ENCODE measurements around the gene MXD4.

Gene MXD4

DNA sequence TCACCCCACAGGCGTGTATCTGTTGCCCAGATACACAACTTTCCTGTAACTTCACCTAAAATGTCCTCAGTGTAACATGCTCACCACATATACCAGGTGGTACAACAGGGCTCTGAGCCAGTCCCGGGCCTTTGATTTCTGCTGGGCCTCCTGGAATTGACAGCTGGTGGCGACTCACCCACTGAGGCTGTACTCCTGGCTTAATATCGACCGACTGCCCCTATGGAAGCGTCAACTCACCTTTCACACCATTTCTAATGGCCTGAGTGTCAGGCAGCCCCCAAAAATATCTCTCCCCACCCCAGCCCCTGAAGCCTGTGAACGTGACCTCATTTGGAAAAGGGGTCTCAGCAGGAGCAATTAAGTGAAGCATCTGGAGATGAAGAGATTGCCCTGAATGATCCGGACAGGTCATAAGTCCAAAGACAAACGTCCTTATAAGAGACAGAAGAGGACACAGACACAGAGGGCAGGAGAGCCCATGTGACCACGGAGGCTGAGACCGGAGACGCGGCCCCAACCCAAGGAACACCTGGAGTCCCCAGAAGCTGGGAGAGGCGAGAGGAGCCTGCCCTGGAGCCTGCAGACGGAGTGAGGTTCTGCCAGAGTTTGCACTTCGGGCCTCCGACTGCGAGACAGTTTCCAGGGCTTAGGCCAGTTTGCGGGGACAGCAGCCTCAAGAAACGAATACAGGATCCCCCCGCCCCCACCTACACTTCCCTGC, 12.6 kb upstream of the MXD4 start:
- H3K4me3 ChIP-seq (ENCODE audit: low read depth, low read length), result no peak overlapping the region

GRCh38 chr4:2273657-2274319, 11.9 kb upstream of the MXD4 start:
- TF ChIP-seq, protein P1, sequence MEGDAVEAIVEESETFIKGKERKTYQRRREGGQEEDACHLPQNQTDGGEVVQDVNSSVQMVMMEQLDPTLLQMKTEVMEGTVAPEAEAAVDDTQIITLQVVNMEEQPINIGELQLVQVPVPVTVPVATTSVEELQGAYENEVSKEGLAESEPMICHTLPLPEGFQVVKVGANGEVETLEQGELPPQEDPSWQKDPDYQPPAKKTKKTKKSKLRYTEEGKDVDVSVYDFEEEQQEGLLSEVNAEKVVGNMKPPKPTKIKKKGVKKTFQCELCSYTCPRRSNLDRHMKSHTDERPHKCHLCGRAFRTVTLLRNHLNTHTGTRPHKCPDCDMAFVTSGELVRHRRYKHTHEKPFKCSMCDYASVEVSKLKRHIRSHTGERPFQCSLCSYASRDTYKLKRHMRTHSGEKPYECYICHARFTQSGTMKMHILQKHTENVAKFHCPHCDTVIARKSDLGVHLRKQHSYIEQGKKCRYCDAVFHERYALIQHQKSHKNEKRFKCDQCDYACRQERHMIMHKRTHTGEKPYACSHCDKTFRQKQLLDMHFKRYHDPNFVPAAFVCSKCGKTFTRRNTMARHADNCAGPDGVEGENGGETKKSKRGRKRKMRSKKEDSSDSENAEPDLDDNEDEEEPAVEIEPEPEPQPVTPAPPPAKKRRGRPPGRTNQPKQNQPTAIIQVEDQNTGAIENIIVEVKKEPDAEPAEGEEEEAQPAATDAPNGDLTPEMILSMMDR (IDR thresholded peaks at IDR 0.05; ENCODE audit: insufficient read depth, low read depth, low read length, missing control alignments), result no peak
- no peak overlapping the region for H3K4me3 ChIP-seq (ENCODE audit: low read depth, low read length)
- no peak for DNase-seq (ENCODE audit: low read depth)

More for the DNA sequence above, 12.6 kb upstream of the MXD4 start:
- DNase-seq (ENCODE audit: low read depth), result no peak
- TF ChIP-seq, protein P1 (IDR thresholded peaks at IDR 0.05; ENCODE audit: insufficient read depth, low read depth, low read length, missing control alignments), result no peak

GRCh38 chr4:2273221-2273620, 11.3 kb upstream of the MXD4 start:
- no peak overlapping the region for H3K4me3 ChIP-seq (ENCODE audit: low read depth, low read length)
- TF ChIP-seq, protein P1 (IDR thresholded peaks at IDR 0.05; ENCODE audit: insufficient read depth, low read depth, low read length, missing control alignments), result no peak
- DNase-seq (ENCODE audit: low read depth), result no peak

DNA sequence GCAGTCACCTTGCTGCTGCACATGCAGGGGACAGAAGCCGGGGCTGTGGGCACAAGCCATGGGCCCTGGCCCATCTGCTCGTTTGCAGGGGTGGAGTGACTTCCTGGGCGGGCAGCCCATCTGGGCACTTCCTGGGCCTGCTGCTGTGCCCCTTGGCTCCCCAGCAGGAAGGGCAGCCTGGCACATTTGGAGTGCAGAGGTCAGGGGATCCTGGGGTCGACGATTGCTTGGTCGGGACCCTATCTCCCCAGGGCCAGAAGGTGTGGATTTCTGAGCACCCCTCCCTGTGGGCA, 10.9 kb upstream of the MXD4 start:
- no peak overlapping the region for H3K4me3 ChIP-seq (ENCODE audit: low read depth, low read length)
- DNase-seq (ENCODE audit: low read depth), result no peak
- TF ChIP-seq, protein P1 (IDR thresholded peaks at IDR 0.05; ENCODE audit: insufficient read depth, low read depth, low read length, missing control alignments), result no peak

GRCh38 chr4:2272026-2272827, 10.3 kb upstream of the MXD4 start:
- no peak overlapping the region for H3K4me3 ChIP-seq (ENCODE audit: low read depth, low read length)
- DNase-seq (ENCODE audit: low read depth), result no peak
- TF ChIP-seq, protein P1 (IDR thresholded peaks at IDR 0.05; ENCODE audit: insufficient read depth, low read depth, low read length, missing control alignments), result no peak

DNA sequence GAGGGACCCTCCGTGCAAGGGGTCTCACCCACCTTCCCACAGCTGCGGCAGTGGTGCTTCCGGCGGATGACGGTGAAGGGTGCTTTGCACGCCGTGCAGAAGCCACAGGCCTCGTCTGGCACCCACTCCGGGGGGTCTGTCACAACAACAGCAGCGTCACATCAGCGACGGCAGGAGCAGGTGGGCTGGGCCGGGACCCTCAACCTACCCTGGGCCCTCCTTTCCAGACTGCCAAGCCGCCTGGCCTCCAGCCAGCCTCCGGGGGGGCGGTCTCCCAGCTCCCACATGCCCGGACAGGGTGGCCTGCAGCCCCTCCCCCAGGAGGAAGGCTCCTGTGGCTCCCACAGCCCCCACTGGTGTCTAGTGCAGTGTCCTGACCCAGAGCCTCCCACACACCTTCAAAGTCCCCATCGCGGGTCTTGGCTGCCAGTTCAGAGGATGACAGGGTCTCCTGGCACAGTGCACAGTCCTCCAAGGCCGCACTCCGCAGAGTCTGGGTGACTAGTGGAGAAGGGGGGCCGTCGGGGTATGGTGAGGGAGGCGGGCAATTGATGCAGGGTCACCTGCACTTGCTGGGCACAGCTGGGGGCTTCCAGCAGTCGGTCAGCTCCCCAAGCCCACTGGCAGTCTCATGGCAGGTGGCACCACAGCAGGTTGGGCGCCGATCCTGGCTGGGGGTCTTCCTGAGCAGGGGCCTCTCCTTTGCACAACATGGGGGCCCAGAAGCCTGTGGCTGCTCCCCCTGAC, 9.5 kb upstream of the MXD4 start:
- TF ChIP-seq, protein P1 (IDR thresholded peaks at IDR 0.05; ENCODE audit: insufficient read depth, low read depth, low read length, missing control alignments), result no peak
- H3K4me3 ChIP-seq (ENCODE audit: low read depth, low read length), result no peak overlapping the region
- DNase-seq (ENCODE audit: low read depth), result no peak

Measured in GM12865 (cell line).